Right atrium auricular region (tissue), 2 donors: ENCODE data around the gene MYH14. TPM values are rescaled to one million over a fixed set of nuclear protein-coding genes. Genes with fewer than 3 reads are reported as not detected.

Source experiments
- DNase-seq: peaks from one replicate; pipeline ENCODE4 v3.0.0-alpha.2; 2019; ENCODE audit warnings: low spot score
- H3K27ac ChIP-seq, 2 donors: fragments of 200-600 bp; sonication (generic); 1 replicate in 1 of 2; 2 replicates in 1 of 2; pipeline ENCODE4 v1.5.1; 2016 to 2019
- H3K27me3 ChIP-seq, 2 donors: fragments of 200-600 bp; sonication (generic); one replicate each; pipeline versions ENCODE4 v1.5.1 to v1.6.0; 2017 to 2019
- H3K36me3 ChIP-seq: fragments of 200-600 bp; sonication (generic); one replicate; pipeline ENCODE4 v1.5.1; 2016
- H3K4me1 ChIP-seq, 2 donors: fragments of 200-600 bp; sonication (generic); one replicate each; pipeline versions ENCODE4 v1.5.1 to v1.6.0; 2017 to 2019
- H3K4me3 ChIP-seq, 2 donors: fragments of 200-600 bp; sonication (generic); 1 replicate in 1 of 2; 2 replicates in 1 of 2; pipeline ENCODE4 v1.5.1; 2017 to 2019; ENCODE audit warnings: mild to moderate bottlenecking in 1 of 2, moderate library complexity in 1 of 2
- H3K9me3 ChIP-seq, 2 donors: fragments of 200-600 bp; sonication (generic); one replicate each; pipeline ENCODE4 v1.5.1; 2019
- total RNA-seq, 2 donors: library from RNA; depleted of rRNA; stranded (reverse); fragments of >200 nt; gene quantifications; one replicate each; pipeline ENCODE4 v1.1.0, GENCODE V29; 2016
- TF ChIP-seq, protein P1 (sequence below), 2 donors: fragments of 200-600 bp; sonication (generic); IDR thresholded peaks; one replicate each; pipeline ENCODE4 v1.5.1; 2019; ENCODE audit warnings: antibody characterized with exemption in 2 of 2

MYH14 gene
- total RNA-seq, 2 donors from 2014 or later, result 40.9 to 44.5 TPM

- Histone ChIP-seq H3K4me3 (no peak overlapping the region), H3K27ac (no peak overlapping the region), H3K9me3 (peaks cover 0 to 21% of the 10 kb centered on the region in 2 donors), H3K27me3 (no peaks in the 10 kb centered on the region), H3K36me3 (peaks cover 56% of the 10 kb centered on the region), H3K4me1 (no peaks in the 10 kb centered on the region)
- TF ChIP-seq, protein P1, sequence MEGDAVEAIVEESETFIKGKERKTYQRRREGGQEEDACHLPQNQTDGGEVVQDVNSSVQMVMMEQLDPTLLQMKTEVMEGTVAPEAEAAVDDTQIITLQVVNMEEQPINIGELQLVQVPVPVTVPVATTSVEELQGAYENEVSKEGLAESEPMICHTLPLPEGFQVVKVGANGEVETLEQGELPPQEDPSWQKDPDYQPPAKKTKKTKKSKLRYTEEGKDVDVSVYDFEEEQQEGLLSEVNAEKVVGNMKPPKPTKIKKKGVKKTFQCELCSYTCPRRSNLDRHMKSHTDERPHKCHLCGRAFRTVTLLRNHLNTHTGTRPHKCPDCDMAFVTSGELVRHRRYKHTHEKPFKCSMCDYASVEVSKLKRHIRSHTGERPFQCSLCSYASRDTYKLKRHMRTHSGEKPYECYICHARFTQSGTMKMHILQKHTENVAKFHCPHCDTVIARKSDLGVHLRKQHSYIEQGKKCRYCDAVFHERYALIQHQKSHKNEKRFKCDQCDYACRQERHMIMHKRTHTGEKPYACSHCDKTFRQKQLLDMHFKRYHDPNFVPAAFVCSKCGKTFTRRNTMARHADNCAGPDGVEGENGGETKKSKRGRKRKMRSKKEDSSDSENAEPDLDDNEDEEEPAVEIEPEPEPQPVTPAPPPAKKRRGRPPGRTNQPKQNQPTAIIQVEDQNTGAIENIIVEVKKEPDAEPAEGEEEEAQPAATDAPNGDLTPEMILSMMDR (IDR thresholded peaks at IDR 0.05), result no peak
- DNase-seq, result no peak
These were observed 82.4 kb downstream of the MYH14 start for GRCh38 chr19:50285833-50286232.

GRCh38 chr19:50286443-50286842 is 83.0 kb downstream of the MYH14 start:
- Histone ChIP-seq H3K9me3 (peaks cover 0 to 21% of the 10 kb centered on the region in 2 donors), H3K4me3 (no peak overlapping the region), H3K4me1 (no peaks in the 10 kb centered on the region), H3K27ac (no peak overlapping the region), H3K36me3 (peaks cover 52% of the 10 kb centered on the region), H3K27me3 (no peaks in the 10 kb centered on the region)
- no peak for DNase-seq
- TF ChIP-seq, protein P1 (IDR thresholded peaks at IDR 0.05), result no peak

DNA sequence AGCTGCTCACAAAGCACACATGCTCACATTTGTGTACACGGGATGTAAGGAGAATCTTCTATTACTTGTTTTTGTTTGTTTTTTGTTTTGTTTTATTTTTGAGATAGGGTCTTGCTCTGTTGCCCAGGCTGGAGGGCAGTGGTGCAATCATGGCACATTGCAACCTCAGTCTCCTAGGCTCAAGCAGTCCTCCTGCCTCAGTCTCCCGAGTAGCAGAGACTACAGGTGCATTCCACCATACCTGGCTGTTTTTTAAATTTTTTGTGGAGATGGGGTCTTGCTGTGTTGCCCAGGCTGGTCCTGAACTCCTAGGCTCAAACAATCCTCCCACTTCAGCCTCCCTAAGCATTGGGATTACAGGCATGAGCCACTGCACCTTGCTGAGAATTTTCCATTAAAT is 83.9 kb downstream of the MYH14 start:
- no peak overlapping the region for H3K27ac ChIP-seq
- no peak overlapping the region for H3K4me3 ChIP-seq
- H3K36me3 ChIP-seq, result peaks cover 46% of the 10 kb centered on the region
- no peak for DNase-seq
- no peaks in the 10 kb centered on the region for H3K4me1 ChIP-seq
- H3K27me3 ChIP-seq, result no peaks in the 10 kb centered on the region
- TF ChIP-seq, protein P1 (IDR thresholded peaks at IDR 0.05), result no peak
- peaks cover 0 to 21% of the 10 kb centered on the region in 2 donors for H3K9me3 ChIP-seq

- Histone ChIP-seq H3K27ac (no peak overlapping the region), H3K9me3 (peaks cover 0 to 21% of the 10 kb centered on the region in 2 donors), H3K27me3 (no peaks in the 10 kb centered on the region), H3K4me3 (no peak overlapping the region), H3K36me3 (peaks cover 52% of the 10 kb centered on the region), H3K4me1 (no peaks in the 10 kb centered on the region)
- TF ChIP-seq, protein P1 (IDR thresholded peaks at IDR 0.05), result no peak
- DNase-seq, result no peak
These were observed 85.5 kb downstream of the MYH14 start for GRCh38 chr19:50288954-50289353.

DNA sequence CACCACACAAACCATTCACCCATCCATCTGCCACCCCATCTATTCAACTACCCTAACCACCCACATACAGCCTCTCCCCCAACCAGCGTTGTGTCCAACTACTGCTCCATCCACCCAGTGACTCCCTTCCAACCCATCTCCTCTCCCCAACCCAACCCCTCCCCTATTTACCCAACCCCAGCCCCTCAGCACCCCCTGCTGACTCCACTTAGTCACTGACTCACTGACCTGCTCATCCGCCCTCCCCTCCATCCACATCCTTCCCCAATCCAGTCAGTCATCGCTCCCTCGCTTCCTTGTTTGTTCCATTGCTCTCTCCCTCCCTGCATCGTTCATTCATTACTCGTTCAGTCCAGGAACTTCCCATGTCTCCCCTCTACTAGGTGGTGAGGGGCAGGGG is 86.6 kb downstream of the MYH14 start:
- TF ChIP-seq, protein P1 (IDR thresholded peaks at IDR 0.05), result no peak
- Histone ChIP-seq H3K27ac (no peak overlapping the region), H3K36me3 (peaks cover 50% of the 10 kb centered on the region), H3K27me3 (no peaks in the 10 kb centered on the region), H3K4me3 (no peak overlapping the region), H3K4me1 (no peaks in the 10 kb centered on the region), H3K9me3 (peaks cover 0 to 19% of the 10 kb centered on the region in 2 donors)
- no peak for DNase-seq

- Histone ChIP-seq H3K36me3 (peaks cover 43% of the 10 kb centered on the region), H3K27me3 (no peaks in the 10 kb centered on the region), H3K27ac (no peak overlapping the region), H3K4me3 (no peak overlapping the region), H3K4me1 (no peaks in the 10 kb centered on the region), H3K9me3 (peaks cover 0 to 11% of the 10 kb centered on the region in 2 donors)
- DNase-seq, result no peak
- TF ChIP-seq, protein P1 (IDR thresholded peaks at IDR 0.05), result no peak
These were observed 87.4 kb downstream of the MYH14 start for GRCh38 chr19:50290775-50291174.
